SU-DHL-6 (cell line): Measurements from ENCODE around the gene RNF144A.

Experiments
- H2AFZ ChIP-seq: fragments of 200-600 bp; sonication (generic); 2 replicates; pipeline ENCODE4 v1.6.1; 2014; ENCODE audit warnings: low read depth, mild to moderate bottlenecking, moderate library complexity, mixed read lengths, antibody characterized with exemption, low read length; ENCODE audit not compliant: severe bottlenecking
- H3F3A ChIP-seq: fragments of 200-600 bp; shearing (Covaris generic); 2 replicates; pipeline ENCODE4 v1.6.0; 2016; ENCODE audit warnings: antibody characterized with exemption, mild to moderate bottlenecking; ENCODE audit not compliant: insufficient read depth
- H3K27ac ChIP-seq: fragments of 200-600 bp; sonication (generic); 2 replicates; pipeline ENCODE4 v1.5.1; 2016; ENCODE audit warnings: low read depth, mild to moderate bottlenecking, low read length, moderate library complexity, mixed read lengths
- H3K27me3 ChIP-seq: fragments of 200-600 bp; sonication (generic), shearing (Covaris generic); 2 replicates; pipeline ENCODE4 v1.6.0; 2014; ENCODE audit warnings: mild to moderate bottlenecking, low read length
- H3K36me3 ChIP-seq: fragments of 200-600 bp; sonication (generic); 2 replicates; pipeline ENCODE4 v1.6.1; 2014; ENCODE audit warnings: mild to moderate bottlenecking, low read length, mixed read lengths
- H3K4me2 ChIP-seq: fragments of 300-600, 200-600 bp; shearing (Covaris generic), sonication (generic); 2 replicates; pipeline ENCODE4 v1.6.0; 2014; ENCODE audit warnings: low read length, low read depth, mild to moderate bottlenecking; ENCODE audit not compliant: poor library complexity, severe bottlenecking
- H3K4me3 ChIP-seq: fragments of 200-600 bp; sonication (generic); 2 replicates; pipeline ENCODE4 v1.5.1; 2014; ENCODE audit warnings: antibody characterized with exemption, low read length, mild to moderate bottlenecking, mixed read lengths; ENCODE audit not compliant: insufficient read depth, poor library complexity, severe bottlenecking
- H3K79me2 ChIP-seq: fragments of 200-600 bp; sonication (generic); 2 replicates; pipeline ENCODE4 v1.6.1; 2014; ENCODE audit warnings: mild to moderate bottlenecking, low read length, moderate library complexity; ENCODE audit not compliant: insufficient read depth
- H3K9ac ChIP-seq: fragments of 200-600 bp; sonication (generic); 2 replicates; pipeline ENCODE4 v1.7.0; 2014; ENCODE audit warnings: mild to moderate bottlenecking, low read length
- H3K9me2 ChIP-seq: fragments of 200-600 bp; sonication (generic); replicated peaks from 2 replicates; pipeline ENCODE4 v1.6.1; 2014; ENCODE audit warnings: low read length; ENCODE audit not compliant: insufficient read depth
- H3K9me3 ChIP-seq: fragments of 200-600 bp; sonication (generic); 2 replicates; pipeline ENCODE4 v1.6.1; 2014; ENCODE audit warnings: low read length, mixed read lengths; ENCODE audit not compliant: insufficient read depth
- H4K20me1 ChIP-seq: fragments of 200-600 bp; sonication (generic); 2 replicates; pipeline ENCODE4 v1.6.1; 2014; ENCODE audit warnings: low read depth, mild to moderate bottlenecking, antibody characterized with exemption, low read length, moderate library complexity, mixed read lengths
- EZH2phosphoT487 ChIP-seq: fragments of 200-600 bp; sonication (generic), shearing (Covaris generic); conservative IDR thresholded peaks from 2 replicates; pipeline ENCODE4 v1.6.1; 2018; ENCODE audit warnings: mild to moderate bottlenecking, antibody characterized with exemption, low read length, moderate library complexity, mixed read lengths
- TF ChIP-seq, protein P1 (sequence below): fragments of 200-600 bp; sonication (generic); IDR thresholded peaks from one replicate; pipeline ENCODE4 v1.5.1; 2017; ENCODE audit warnings: antibody characterized with exemption, mild to moderate bottlenecking, low read length, moderate library complexity; ENCODE audit not compliant: insufficient read depth, poor library complexity, severe bottlenecking

Gene RNF144A

DNA sequence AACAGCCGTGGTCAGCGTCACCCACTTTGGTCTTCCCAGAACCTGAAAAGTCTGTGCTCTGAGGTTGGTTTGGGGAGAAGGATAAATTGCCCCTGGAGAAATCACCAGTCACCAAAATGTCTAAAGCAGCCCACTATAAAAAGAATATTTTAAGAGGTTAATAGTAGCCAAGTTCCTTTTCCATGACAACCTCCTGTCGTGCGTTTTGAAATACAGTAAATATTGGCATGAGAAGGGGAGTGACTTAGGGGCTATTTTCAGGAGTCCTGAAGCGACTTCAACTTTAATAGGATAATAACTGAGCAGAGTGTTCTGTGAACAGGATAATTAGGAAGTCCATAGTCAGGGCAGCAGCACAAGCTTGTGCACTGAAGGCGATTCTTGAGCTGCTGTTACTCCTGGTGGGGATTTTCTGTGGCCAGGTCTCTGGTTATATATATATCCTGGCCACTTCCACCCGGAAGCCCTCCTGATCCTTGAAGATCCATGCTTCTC, 49.3 kb downstream of the RNF144A start:
- Histone ChIP-seq H3K9me3 (no peaks in the 10 kb centered on the region), H3K27ac (no peak overlapping the region), H3K4me2 (no peak overlapping the region), H3K79me2 (no peaks in the 10 kb centered on the region), H3K36me3 (no peaks in the 10 kb centered on the region), H3K9ac (no peak overlapping the region), H3K4me3 (no peak overlapping the region), H4K20me1 (no peaks in the 10 kb centered on the region), H2AFZ (no peak overlapping the region), H3K27me3 (no peaks in the 10 kb centered on the region), H3K9me2 (no peaks in the 10 kb centered on the region), H3F3A (no peaks in the 10 kb centered on the region)
- TF ChIP-seq, protein P1, sequence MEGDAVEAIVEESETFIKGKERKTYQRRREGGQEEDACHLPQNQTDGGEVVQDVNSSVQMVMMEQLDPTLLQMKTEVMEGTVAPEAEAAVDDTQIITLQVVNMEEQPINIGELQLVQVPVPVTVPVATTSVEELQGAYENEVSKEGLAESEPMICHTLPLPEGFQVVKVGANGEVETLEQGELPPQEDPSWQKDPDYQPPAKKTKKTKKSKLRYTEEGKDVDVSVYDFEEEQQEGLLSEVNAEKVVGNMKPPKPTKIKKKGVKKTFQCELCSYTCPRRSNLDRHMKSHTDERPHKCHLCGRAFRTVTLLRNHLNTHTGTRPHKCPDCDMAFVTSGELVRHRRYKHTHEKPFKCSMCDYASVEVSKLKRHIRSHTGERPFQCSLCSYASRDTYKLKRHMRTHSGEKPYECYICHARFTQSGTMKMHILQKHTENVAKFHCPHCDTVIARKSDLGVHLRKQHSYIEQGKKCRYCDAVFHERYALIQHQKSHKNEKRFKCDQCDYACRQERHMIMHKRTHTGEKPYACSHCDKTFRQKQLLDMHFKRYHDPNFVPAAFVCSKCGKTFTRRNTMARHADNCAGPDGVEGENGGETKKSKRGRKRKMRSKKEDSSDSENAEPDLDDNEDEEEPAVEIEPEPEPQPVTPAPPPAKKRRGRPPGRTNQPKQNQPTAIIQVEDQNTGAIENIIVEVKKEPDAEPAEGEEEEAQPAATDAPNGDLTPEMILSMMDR = no peak
- TF ChIP-seq EZH2phosphoT487 = no peak

GRCh38 chr2:6967301-6967700, 50.1 kb downstream of the RNF144A start:
- H3K79me2 ChIP-seq = no peaks in the 10 kb centered on the region
- TF ChIP-seq EZH2phosphoT487 = no peak
- TF ChIP-seq, protein P1 = no peak
- H3K27ac ChIP-seq = no peak overlapping the region
- no peak overlapping the region for H2AFZ ChIP-seq
- no peak overlapping the region for H3K4me3 ChIP-seq
- no peaks in the 10 kb centered on the region for H3K9me2 ChIP-seq
- H3K36me3 ChIP-seq = no peaks in the 10 kb centered on the region
- no peaks in the 10 kb centered on the region for H3K27me3 ChIP-seq
- H3K9ac ChIP-seq = no peak overlapping the region
- no peaks in the 10 kb centered on the region for H4K20me1 ChIP-seq
- no peak overlapping the region for H3K4me2 ChIP-seq
- H3F3A ChIP-seq = no peaks in the 10 kb centered on the region
- no peaks in the 10 kb centered on the region for H3K9me3 ChIP-seq

DNA sequence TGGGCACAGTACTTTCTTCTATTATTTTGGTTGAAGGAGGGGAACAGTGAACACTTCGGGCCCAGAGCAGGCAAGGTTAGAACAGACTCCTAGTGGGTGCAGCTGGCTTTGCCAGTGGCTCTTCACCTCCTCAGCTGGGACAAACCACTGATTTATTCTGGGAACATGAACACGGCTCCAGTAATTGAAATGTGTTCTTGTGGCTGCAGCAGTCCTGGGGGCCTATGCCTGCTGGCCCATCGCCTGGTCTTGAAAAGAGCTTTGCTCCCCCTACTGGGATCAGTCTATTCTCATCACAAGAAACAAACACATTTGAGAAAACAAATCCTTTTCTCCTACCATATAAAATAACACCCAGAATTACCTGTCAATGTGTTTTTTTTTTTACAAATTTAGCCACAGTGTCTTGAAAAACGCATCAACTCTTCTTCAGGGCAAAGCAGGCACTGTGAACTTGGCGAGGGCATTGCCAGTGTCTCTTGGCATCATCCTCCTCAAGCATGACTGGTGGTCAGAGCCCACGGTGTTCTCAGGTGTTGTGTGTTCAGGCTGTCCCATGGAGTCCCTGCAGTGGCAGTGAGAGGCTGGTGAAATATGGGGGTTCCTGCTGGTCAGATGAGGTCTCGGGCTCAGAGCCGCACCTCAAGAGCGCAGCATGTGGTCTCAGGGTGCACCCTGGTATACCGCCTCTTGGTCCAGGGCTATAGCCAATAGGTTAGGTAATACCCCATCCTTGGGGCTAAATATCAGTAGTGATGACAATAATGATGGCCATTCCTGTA, 51.3 kb downstream of the RNF144A start:
- Histone ChIP-seq H3K27ac (no peak overlapping the region), H4K20me1 (no peaks in the 10 kb centered on the region), H3K79me2 (no peaks in the 10 kb centered on the region), H3K27me3 (no peaks in the 10 kb centered on the region), H2AFZ (no peak overlapping the region), H3K4me3 (no peak overlapping the region), H3F3A (no peaks in the 10 kb centered on the region), H3K9ac (no peak overlapping the region), H3K9me2 (no peaks in the 10 kb centered on the region), H3K9me3 (no peaks in the 10 kb centered on the region), H3K36me3 (no peaks in the 10 kb centered on the region), H3K4me2 (no peak overlapping the region)
- TF ChIP-seq EZH2phosphoT487 = no peak
- TF ChIP-seq, protein P1 = no peak
